LNCaP clone FGC (cell line): Measurements from ENCODE around the gene SORCS2.

Source experiments
- DNase-seq: peaks from one replicate; pipeline ENCODE4 v3.0.0-alpha.2; 2011; ENCODE audit warnings: low read depth
- H3K4me3 ChIP-seq: 2 replicates; pipeline ENCODE4 v1.5.1; 2011; ENCODE audit warnings: mild to moderate bottlenecking, low read depth, low read length, control low read depth
- CTCF ChIP-seq: IDR thresholded peaks from 2 replicates; pipeline ENCODE4 v1.5.1; 2012; ENCODE audit warnings: mild to moderate bottlenecking; ENCODE audit not compliant: control insufficient read depth, insufficient read depth; ENCODE audit errors: extremely low read depth

SORCS2 gene

DNA sequence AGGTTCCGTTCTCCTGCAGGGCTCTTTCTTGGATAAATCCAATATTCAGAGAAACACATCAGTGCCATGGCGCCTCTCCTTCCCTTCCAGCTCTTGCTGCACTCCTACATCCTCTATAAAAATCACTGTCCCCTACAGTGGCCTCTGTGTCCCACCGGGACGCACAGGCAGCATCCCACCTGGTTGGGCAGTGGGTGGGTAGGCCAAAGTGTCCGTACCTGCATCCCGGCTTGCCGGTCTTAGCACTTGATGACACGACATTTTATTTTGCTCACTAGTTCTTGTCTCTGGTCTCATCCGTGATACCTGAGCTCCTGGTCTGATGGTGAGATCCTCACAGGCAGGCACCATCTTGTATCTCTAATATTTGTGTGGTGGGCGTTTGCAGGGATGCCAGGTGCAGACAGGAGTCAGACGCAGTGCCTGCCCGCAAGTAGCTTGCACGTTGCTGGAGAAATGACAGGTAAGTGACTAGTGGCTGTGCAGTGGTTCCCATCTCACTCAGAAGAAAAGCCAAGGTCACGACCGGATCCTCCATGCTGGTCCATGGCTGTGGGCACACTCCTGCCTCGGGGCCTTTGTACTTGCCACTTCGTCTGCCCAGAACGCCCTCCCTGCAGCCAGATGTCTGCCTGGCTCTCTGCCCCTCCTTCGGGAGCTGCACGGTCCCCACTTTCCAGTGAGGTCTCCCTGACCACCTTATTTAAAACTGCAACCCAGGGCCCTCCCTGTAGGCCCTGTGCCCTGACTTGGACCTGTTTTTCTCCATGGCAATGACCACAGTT, 109.7 kb downstream of the SORCS2 start:
- H3K4me3 ChIP-seq: no peak overlapping the region
- DNase-seq: no peak
- no peak for TF ChIP-seq CTCF

- TF ChIP-seq CTCF: no peak
- no peak overlapping the region for H3K4me3 ChIP-seq
- DNase-seq: no peak
Observed at GRCh38 chr4:7302781-7303404, 110.6 kb downstream of the SORCS2 start.

- TF ChIP-seq CTCF: no peak
- no peak overlapping the region for H3K4me3 ChIP-seq
- no peak for DNase-seq
Observed at GRCh38 chr4:7303561-7303960, 111.2 kb downstream of the SORCS2 start.

DNA sequence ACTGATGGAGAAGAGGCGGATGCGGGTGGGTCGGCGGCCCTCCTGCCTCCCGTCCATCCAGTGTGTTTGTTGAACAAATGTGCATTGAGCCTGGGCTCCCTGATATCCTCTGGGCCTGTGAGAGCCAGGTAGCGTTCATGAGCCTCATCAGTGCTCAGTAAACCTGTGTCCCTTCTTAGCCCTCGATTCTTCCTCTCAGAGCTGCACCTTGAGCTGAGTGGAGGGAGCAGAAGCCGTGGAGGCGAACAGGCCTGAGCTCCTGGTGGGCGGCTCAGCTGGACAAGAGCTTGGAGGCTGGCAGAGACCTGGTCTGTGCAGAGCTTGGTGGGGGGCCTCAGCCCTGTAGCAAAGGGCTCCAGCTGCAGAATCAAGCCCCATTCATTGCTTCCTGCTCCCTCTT, 112.1 kb downstream of the SORCS2 start:
- H3K4me3 ChIP-seq: no peak overlapping the region
- no peak for TF ChIP-seq CTCF
- no peak for DNase-seq

DNA sequence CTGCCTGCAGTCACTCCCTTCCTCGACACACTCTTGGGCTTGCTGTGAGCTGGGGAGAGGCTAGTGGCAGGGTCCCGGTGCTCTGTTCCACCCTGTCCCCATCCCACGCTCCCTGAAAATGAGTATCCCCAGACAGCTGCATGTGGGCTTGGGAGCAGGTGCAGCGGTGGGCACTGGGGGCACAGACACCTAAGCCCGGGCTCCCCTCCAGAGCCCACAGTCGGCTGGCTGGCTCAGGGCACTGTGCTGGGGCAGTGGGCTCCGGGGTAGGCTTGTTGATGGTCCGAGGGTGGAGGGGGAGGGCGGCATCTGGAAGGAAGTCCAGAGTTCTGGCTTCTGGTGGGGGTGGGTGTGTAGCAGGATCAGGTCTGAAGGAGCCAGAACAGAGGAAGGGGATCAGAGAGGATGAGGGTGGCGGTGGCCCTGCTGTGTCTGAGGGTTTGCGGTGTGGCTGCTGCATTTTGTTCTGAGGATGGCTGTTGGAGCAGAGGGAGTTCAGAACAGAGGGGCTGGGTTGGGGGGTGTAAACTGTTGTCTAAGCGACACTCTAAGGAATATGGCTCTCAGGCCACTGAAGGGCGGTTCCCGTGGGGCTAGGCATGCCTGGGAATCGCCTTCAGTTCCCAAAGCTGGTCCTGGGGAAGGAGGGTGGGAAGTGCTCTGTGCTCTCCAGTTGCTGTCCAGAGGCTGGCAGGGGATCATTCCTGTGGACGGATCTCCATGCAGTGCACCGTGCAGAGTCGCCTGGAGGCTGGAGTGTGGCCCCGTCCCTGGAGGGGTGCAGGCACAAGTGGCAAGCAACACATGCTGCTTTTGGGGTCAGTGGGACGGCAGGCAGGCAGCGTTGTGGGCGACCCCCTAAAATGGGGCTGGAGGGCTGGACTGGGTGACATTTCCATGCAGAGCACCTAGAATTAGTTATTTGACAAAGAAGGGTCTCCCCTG, 114.0 kb downstream of the SORCS2 start:
- no peak overlapping the region for H3K4me3 ChIP-seq
- no peak for DNase-seq
- TF ChIP-seq CTCF: no peak

DNA sequence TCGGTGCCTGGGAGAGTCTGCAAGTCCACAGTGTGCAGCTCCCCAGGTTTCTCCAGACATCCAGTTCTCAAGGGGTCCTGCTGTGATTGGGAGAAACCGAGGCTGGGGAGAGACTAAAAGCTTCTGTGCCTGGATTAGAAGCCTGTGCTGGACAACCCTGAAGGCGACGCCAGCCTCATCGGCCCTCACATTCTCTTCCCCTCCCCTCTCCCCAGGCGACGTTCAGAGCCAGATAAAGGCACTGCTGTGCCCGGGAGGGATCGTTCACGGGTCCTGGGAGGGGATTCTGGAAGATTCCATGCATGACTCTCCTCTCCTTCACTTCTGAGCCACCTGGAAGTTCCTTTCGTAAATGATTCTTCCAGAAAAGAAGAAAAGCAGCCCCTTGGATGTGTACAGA, 114.6 kb downstream of the SORCS2 start:
- no peak for TF ChIP-seq CTCF
- no peak overlapping the region for H3K4me3 ChIP-seq
- DNase-seq: no peak
